Retinal pigment epithelial cell (primary cell): ENCODE measurements around the gene CENPT.

ENCODE experiments used
- DNase-seq: peaks from one replicate; pipeline ENCODE4 v3.0.0-alpha.2; 2010; ENCODE audit warnings: low read depth
- H3K4me3 ChIP-seq: 2 replicates; pipeline ENCODE4 v1.5.1; 2011; ENCODE audit warnings: mild to moderate bottlenecking, low read length, control low read depth, moderate library complexity
- CTCF ChIP-seq: conservative IDR thresholded peaks from 2 replicates; pipeline ENCODE4 v1.5.1; 2011; ENCODE audit warnings: low read depth, low read length, control low read depth, inconsistent platforms

CENPT gene

GRCh38 chr16:67783353-67783725 is 64.2 kb downstream of the CENPT start:
- TF ChIP-seq CTCF = no peak
- no peak for DNase-seq

GRCh38 chr16:67782567-67783352 is 64.7 kb downstream of the CENPT start:
- TF ChIP-seq CTCF = no peak
- no peak for DNase-seq
- H3K4me3 ChIP-seq = no peak overlapping the region

More at GRCh38 chr16:67783353-67783725, 64.2 kb downstream of the CENPT start:
- no peak overlapping the region for H3K4me3 ChIP-seq

- TF ChIP-seq CTCF = no peak
- no peak overlapping the region for H3K4me3 ChIP-seq
- no peak for DNase-seq
Observed at GRCh38 chr16:67781565-67781921, 66.0 kb downstream of the CENPT start.

GRCh38 chr16:67780847-67781564 is 66.5 kb downstream of the CENPT start:
- no peak for DNase-seq
- TF ChIP-seq CTCF = no peak
- no peak overlapping the region for H3K4me3 ChIP-seq

- no peak for TF ChIP-seq CTCF
- DNase-seq = no peak
- no peak overlapping the region for H3K4me3 ChIP-seq
Observed at GRCh38 chr16:67779256-67780014, 68.1 kb downstream of the CENPT start.
